Adipocyte (in vitro differentiated cells): ENCODE measurements around the gene SUPT7L.
A peak's percentile ranks its signal among the peaks of the same experiment; 100 is the strongest.
"Not testable (repeated sequence)": the region's sequence is repeated elsewhere in the genome, so short reads cannot be mapped to it uniquely, and the experiment has no call there.

Source experiments
- DNase-seq: peaks from one replicate; pipeline ENCODE4 v3.0.0-alpha.2; 2015; ENCODE audit warnings: low read depth
- H3K27me3 ChIP-seq: replicated peaks from 2 replicates; pipeline ENCODE4 v1.7.0; 2013; ENCODE audit warnings: mild to moderate bottlenecking, low read length, moderate library complexity; ENCODE audit not compliant: control insufficient read depth, insufficient read depth
- H3K36me3 ChIP-seq: 2 replicates; pipeline ENCODE4 v1.7.0; 2013; ENCODE audit warnings: low read length, mild to moderate bottlenecking, moderate library complexity; ENCODE audit not compliant: control insufficient read depth, insufficient read depth, severe bottlenecking
- H3K4me1 ChIP-seq: 2 replicates; pipeline ENCODE4 v1.7.0; 2013; ENCODE audit warnings: mild to moderate bottlenecking, low read length, moderate library complexity; ENCODE audit not compliant: control insufficient read depth, insufficient read depth
- H3K4me3 ChIP-seq: 2 replicates; pipeline ENCODE4 v1.7.0; 2013; ENCODE audit warnings: mild to moderate bottlenecking, low read length, moderate library complexity
- H3K9ac ChIP-seq: 2 replicates; pipeline ENCODE4 v1.7.0; 2013; ENCODE audit warnings: mild to moderate bottlenecking, low read length, moderate library complexity
- H3K9me3 ChIP-seq: 2 replicates; pipeline ENCODE4 v1.7.0; 2013; ENCODE audit warnings: mild to moderate bottlenecking, low read length, moderate library complexity; ENCODE audit not compliant: control insufficient read depth

The SUPT7L gene

GRCh38 chr2:27705851-27706622, 42.6 kb upstream of the SUPT7L start:
- no peaks in the 10 kb centered on the region for H3K9me3 ChIP-seq
- peaks cover 34% of the 10 kb centered on the region for H3K4me1 ChIP-seq
- H3K27me3 ChIP-seq: no peaks in the 10 kb centered on the region
- DNase-seq: peak; percentile 92
- no peaks in the 10 kb centered on the region for H3K36me3 ChIP-seq
- H3K4me3 ChIP-seq: no peak overlapping the region
- no peak overlapping the region for H3K9ac ChIP-seq

GRCh38 chr2:27704342-27704876, 41.0 kb upstream of the SUPT7L start:
- no peaks in the 10 kb centered on the region for H3K36me3 ChIP-seq
- H3K9ac ChIP-seq: peak overlapping the region; percentile 24
- H3K4me3 ChIP-seq: no peak overlapping the region
- peak; percentile 26 for DNase-seq
- no peaks in the 10 kb centered on the region for H3K27me3 ChIP-seq
- H3K9me3 ChIP-seq: no peaks in the 10 kb centered on the region
- H3K4me1 ChIP-seq: peaks cover 34% of the 10 kb centered on the region

GRCh38 chr2:27703638-27704341, 40.4 kb upstream of the SUPT7L start:
- Histone ChIP-seq H3K36me3 (no peaks in the 10 kb centered on the region), H3K4me1 (peaks cover 34% of the 10 kb centered on the region), H3K9me3 (no peaks in the 10 kb centered on the region), H3K9ac (peak overlapping the region; percentile 24), H3K4me3 (no peak overlapping the region), H3K27me3 (no peaks in the 10 kb centered on the region)
- DNase-seq: peak; percentile 98

GRCh38 chr2:27702302-27702701, 38.9 kb upstream of the SUPT7L start:
- no peak overlapping the region for H3K4me3 ChIP-seq
- H3K36me3 ChIP-seq: peaks cover 2% of the 10 kb centered on the region
- no peaks in the 10 kb centered on the region for H3K27me3 ChIP-seq
- peaks cover 22% of the 10 kb centered on the region for H3K4me1 ChIP-seq
- DNase-seq: no peak
- H3K9me3 ChIP-seq: no peaks in the 10 kb centered on the region
- no peak overlapping the region for H3K9ac ChIP-seq

- peaks cover 16% of the 10 kb centered on the region for H3K4me1 ChIP-seq
- H3K4me3 ChIP-seq: no peak overlapping the region
- no peak for DNase-seq
- H3K36me3 ChIP-seq: peaks cover 9% of the 10 kb centered on the region
- H3K27me3 ChIP-seq: no peaks in the 10 kb centered on the region
- no peak overlapping the region for H3K9ac ChIP-seq
- H3K9me3 ChIP-seq: no peaks in the 10 kb centered on the region
Measured at GRCh38 chr2:27701676-27702075, 38.3 kb upstream of the SUPT7L start.

GRCh38 chr2:27697660-27698059, 34.2 kb upstream of the SUPT7L start:
- Histone ChIP-seq H3K9me3 (no peaks in the 10 kb centered on the region), H3K9ac (no peak overlapping the region), H3K36me3 (peaks cover 31% of the 10 kb centered on the region)

GRCh38 chr2:27690052-27690451, 26.6 kb upstream of the SUPT7L start:
- H3K36me3 ChIP-seq: peaks cover 54% of the 10 kb centered on the region

More at GRCh38 chr2:27697660-27698059, 34.2 kb upstream of the SUPT7L start:
- no peak for DNase-seq
- no peaks in the 10 kb centered on the region for H3K4me1 ChIP-seq
- H3K27me3 ChIP-seq: no peaks in the 10 kb centered on the region
- H3K4me3 ChIP-seq: no peak overlapping the region

GRCh38 chr2:27689424-27689823, 26.0 kb upstream of the SUPT7L start:
- H3K36me3 ChIP-seq: peaks cover 59% of the 10 kb centered on the region
- H3K27me3 ChIP-seq: no peaks in the 10 kb centered on the region
- no peak overlapping the region for H3K4me3 ChIP-seq
- peaks cover 8% of the 10 kb centered on the region for H3K4me1 ChIP-seq
- H3K9ac ChIP-seq: no peak overlapping the region
- no peak for DNase-seq
- H3K9me3 ChIP-seq: no peaks in the 10 kb centered on the region

More at GRCh38 chr2:27690052-27690451, 26.6 kb upstream of the SUPT7L start:
- Histone ChIP-seq H3K9me3 (no peaks in the 10 kb centered on the region), H3K4me3 (no peak overlapping the region), H3K9ac (no peak overlapping the region), H3K27me3 (no peaks in the 10 kb centered on the region), H3K4me1 (peaks cover 8% of the 10 kb centered on the region)
- DNase-seq: no peak

GRCh38 chr2:27687232-27687631, 23.8 kb upstream of the SUPT7L start:
- H3K4me1 ChIP-seq: peaks cover 23% of the 10 kb centered on the region
- no peaks in the 10 kb centered on the region for H3K27me3 ChIP-seq
- no peaks in the 10 kb centered on the region for H3K9me3 ChIP-seq
- DNase-seq: no peak
- H3K4me3 ChIP-seq: no peak overlapping the region
- H3K36me3 ChIP-seq: peaks cover 56% of the 10 kb centered on the region
- H3K9ac ChIP-seq: no peak overlapping the region

GRCh38 chr2:27685577-27685976, 22.2 kb upstream of the SUPT7L start:
- Histone ChIP-seq H3K4me3 (no peak overlapping the region), H3K27me3 (no peaks in the 10 kb centered on the region), H3K36me3 (peaks cover 51% of the 10 kb centered on the region), H3K4me1 (peaks cover 38% of the 10 kb centered on the region), H3K9ac (no peak overlapping the region), H3K9me3 (no peaks in the 10 kb centered on the region)
- no peak for DNase-seq

GRCh38 chr2:27685006-27685405, 21.6 kb upstream of the SUPT7L start:
- H3K4me3 ChIP-seq, H3K9me3 ChIP-seq, H3K27me3 ChIP-seq, DNase-seq, H3K9ac ChIP-seq: not testable (repeated sequence)
- Histone ChIP-seq H3K4me1 (peaks cover 38% of the 10 kb centered on the region), H3K36me3 (peaks cover 51% of the 10 kb centered on the region)
